GM20431 (cell line): ENCODE measurements around the gene PLXNA4.

ENCODE experiments used
- in situ Hi-C: fragments of 300-500 bp; cut with MseI, MboI; formaldehyde crosslinking; loops from one replicate; pipeline ENCODE4 v1.15.0; 2020; ENCODE audit warnings: low sequenced_read_pairs; ENCODE audit not compliant: unreplicated experiment

Gene PLXNA4

GRCh38 chr7:132377703-132378584, 198.3 kb downstream of the PLXNA4 start:
- in situ Hi-C loops: no loop called here

GRCh38 chr7:132377015-132377414, 199.3 kb downstream of the PLXNA4 start:
- in situ Hi-C loops: no loop called here

GRCh38 chr7:132376361-132377013, 199.8 kb downstream of the PLXNA4 start:
- in situ Hi-C loops: no loop called here

GRCh38 chr7:132373879-132374278, 202.4 kb downstream of the PLXNA4 start:
- in situ Hi-C loops: no loop called here

- in situ Hi-C loops: no loop called here
Observed at GRCh38 chr7:132373041-132373440, 203.2 kb downstream of the PLXNA4 start.

- in situ Hi-C loops: no loop called here
Observed at GRCh38 chr7:132371948-132372347, 204.3 kb downstream of the PLXNA4 start.

GRCh38 chr7:132368246-132368900, 207.9 kb downstream of the PLXNA4 start:
- in situ Hi-C loops: no loop called here

GRCh38 chr7:132367795-132368194, 208.5 kb downstream of the PLXNA4 start:
- in situ Hi-C loops: no loop called here

GRCh38 chr7:132367004-132367403, 209.3 kb downstream of the PLXNA4 start:
- in situ Hi-C loops: no loop called here

- in situ Hi-C loops: no loop called here
Observed at GRCh38 chr7:132364226-132364625, 212.0 kb downstream of the PLXNA4 start.

GRCh38 chr7:132362059-132362458, 214.2 kb downstream of the PLXNA4 start:
- in situ Hi-C loops: no loop called here

GRCh38 chr7:132361146-132361545, 215.1 kb downstream of the PLXNA4 start:
- in situ Hi-C loops: no loop called here

- in situ Hi-C loops: no loop called here
Observed at GRCh38 chr7:132359743-132360142, 216.5 kb downstream of the PLXNA4 start.

- in situ Hi-C loops: no loop called here
Observed at GRCh38 chr7:132355048-132355447, 221.2 kb downstream of the PLXNA4 start.

- in situ Hi-C loops: no loop called here
Observed at GRCh38 chr7:132354527-132354926, 221.7 kb downstream of the PLXNA4 start.

GRCh38 chr7:132353936-132354335, 222.3 kb downstream of the PLXNA4 start:
- in situ Hi-C loops: no loop called here

- in situ Hi-C loops: no loop called here
Observed at GRCh38 chr7:132352800-132353199, 223.5 kb downstream of the PLXNA4 start.

GRCh38 chr7:132351954-132352499, 224.2 kb downstream of the PLXNA4 start:
- in situ Hi-C loops: no loop called here

- in situ Hi-C loops: no loop called here
Observed at GRCh38 chr7:132350741-132351140, 225.5 kb downstream of the PLXNA4 start.

GRCh38 chr7:132349075-132349474, 227.2 kb downstream of the PLXNA4 start:
- in situ Hi-C loops: no loop called here

- in situ Hi-C loops: no loop called here
Observed at GRCh38 chr7:132348341-132348740, 227.9 kb downstream of the PLXNA4 start.
